GM21423 (cell line): ENCODE data around the gene VTI1A.
A peak's percentile ranks its signal among the peaks of the same experiment; 100 is the strongest.
"Not testable (repeated sequence)": the region's sequence is repeated elsewhere in the genome, so short reads cannot be mapped to it uniquely, and the experiment has no call there.

Experiments
- ATAC-seq: cut with Tn5 transposase; IDR thresholded peaks from one replicate; pipeline ENCODE4 v1.9.1; 2021; ENCODE audit warnings: mild to moderate bottlenecking, moderate library complexity; ENCODE audit not compliant: unreplicated experiment

The VTI1A gene

DNA sequence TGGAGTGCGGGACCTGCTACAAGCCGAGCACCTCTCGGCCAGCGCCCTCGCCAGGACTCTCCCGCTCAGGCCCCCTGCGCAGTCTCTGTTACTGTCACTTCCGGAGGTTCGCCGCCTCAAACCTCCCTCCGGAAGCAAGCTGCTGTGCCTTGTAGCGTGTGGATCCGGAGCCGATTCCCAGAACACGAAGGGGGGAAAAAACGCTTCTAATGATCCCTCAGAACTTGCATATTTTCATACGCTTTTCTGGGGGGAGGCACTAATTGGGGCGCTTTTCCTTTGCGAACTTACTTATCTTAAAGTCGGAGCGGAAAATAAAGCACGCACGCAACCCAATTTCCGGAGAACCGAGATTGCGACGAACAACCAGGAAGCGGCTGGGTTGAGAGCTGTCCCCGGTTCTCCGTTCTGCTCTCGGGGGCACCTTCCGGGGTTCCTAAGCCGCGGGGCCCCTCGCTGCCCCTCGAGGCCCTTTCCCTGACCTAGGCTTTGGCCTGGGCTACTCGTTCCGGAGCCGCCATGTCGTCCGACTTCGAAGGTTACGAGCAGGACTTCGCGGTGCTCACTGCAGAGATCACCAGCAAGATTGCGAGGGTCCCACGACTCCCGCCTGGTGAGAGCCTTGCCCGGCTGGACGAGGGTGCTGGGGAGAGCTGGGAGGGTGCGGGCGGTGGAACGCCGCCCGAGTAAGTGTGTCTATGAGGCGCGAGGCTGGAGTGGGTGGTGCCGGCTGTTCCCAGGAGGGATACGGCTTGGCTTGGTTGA lies at the start of gene VTI1A, which contains the start of gene ZDHHC6:
TSS of gene VTI1A (plus strand) at position 361 of the 765 bp plus-strand sequence. CDS start at position 520, 159 bp downstream.
TSS of gene ZDHHC6 (minus strand) at position 60 of the 765 bp plus-strand sequence. CDS start 1,478 bp downstream, outside the sequence.
- ATAC-seq: peak; percentile 94

GRCh38 chr10:112397592-112397991 lies 49.4 kb upstream of the VTI1A start:
- no peak for ATAC-seq

GRCh38 chr10:112402917-112403316 lies 44.1 kb upstream of the VTI1A start:
- no peak for ATAC-seq

GRCh38 chr10:112404617-112405016 lies 42.4 kb upstream of the VTI1A start:
- no peak for ATAC-seq

- ATAC-seq: not testable (repeated sequence)
Measured at GRCh38 chr10:112406806-112407205, 40.2 kb upstream of the VTI1A start.

GRCh38 chr10:112407696-112408095 lies 39.3 kb upstream of the VTI1A start:
- ATAC-seq: no peak

GRCh38 chr10:112409299-112409698 lies 37.7 kb upstream of the VTI1A start:
- ATAC-seq: no peak

- no peak for ATAC-seq
Measured at GRCh38 chr10:112409755-112410154, 37.3 kb upstream of the VTI1A start.

GRCh38 chr10:112412696-112413095 lies 34.3 kb upstream of the VTI1A start:
- no peak for ATAC-seq

GRCh38 chr10:112421731-112422130 lies 25.3 kb upstream of the VTI1A start:
- no peak for ATAC-seq

DNA sequence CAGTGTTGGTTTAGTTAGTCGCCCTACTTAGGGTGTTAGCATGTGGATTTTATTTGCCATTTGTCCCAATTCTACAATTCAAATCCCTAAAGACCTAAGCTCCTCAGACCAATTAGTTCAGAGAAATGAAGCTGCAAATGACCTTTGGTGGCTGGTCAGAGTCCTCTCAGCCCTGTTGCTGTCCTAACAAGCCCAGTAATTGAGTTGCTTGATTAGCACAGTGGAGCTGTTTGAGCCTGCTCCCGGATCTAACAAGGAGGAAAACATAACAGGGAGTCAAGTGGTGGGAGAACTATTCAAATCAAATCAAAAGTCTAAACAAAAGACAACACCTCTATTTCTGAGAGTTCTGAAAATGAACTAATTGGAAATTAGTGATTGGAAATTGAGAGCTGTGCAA lies 22.4 kb upstream of the VTI1A start:
- no peak for ATAC-seq

DNA sequence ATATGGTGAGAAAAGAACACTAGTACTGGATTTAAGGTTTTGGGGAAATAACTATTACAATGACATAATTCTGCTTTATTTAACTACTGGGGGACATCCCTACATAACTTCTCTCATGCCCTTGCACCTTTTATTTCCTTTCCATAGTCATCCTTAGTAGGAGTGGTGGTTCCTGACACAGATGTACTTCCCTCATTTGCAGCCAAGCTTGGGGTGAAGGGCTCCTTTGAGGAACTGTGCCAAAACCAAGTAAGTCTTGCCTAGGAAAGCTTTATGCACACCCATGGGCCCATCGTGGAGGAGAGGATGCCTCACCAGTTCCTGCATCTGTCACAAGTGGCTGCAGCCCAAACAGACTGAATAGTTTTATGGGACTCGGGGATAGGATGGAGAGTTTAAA lies 20.9 kb upstream of the VTI1A start:
- ATAC-seq: no peak

- ATAC-seq: peak; percentile 45
Measured at GRCh38 chr10:112429147-112429546, 17.9 kb upstream of the VTI1A start.

GRCh38 chr10:112429654-112430230 lies 17.3 kb upstream of the VTI1A start:
- ATAC-seq: no peak

DNA sequence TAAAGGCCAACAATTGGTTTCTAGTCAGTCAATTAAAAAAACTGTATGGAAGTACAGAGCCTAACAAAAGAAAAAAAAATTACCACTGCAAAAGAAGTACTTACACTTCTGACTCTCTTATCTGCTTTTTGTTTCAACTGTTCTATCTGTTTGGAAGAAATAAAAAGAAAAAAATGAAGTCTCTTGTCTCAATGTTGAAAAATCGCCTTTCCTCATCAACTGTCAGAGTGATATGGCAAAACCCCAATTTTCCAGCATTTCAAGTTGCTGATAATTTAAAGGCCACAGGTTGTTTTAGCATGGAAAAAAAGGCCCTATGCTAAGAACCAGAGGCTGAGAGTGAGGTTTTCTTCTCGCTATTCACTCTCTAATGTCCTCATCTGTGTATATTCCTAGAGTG lies 13.9 kb upstream of the VTI1A start:
- ATAC-seq: no peak

GRCh38 chr10:112434988-112435619 lies 11.9 kb upstream of the VTI1A start:
- no peak for ATAC-seq

DNA sequence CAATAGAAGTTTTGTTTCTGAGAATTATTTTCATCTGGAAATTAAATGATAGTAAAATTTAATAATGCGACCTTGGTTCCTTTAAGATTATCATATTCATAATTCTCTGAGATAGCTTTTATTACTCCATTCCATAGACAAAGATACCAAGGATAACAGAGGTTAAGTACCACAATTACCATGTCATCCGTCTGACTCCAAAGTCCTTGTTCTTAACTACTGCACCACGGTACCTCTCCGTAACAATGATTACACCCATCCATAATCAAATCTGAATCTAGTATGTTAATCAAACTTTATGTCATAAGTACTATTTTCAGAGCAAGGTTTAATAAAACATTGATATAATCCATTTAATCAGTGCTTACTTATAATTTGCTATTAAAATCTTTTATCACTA lies 8.7 kb upstream of the VTI1A start:
- no peak for ATAC-seq

DNA sequence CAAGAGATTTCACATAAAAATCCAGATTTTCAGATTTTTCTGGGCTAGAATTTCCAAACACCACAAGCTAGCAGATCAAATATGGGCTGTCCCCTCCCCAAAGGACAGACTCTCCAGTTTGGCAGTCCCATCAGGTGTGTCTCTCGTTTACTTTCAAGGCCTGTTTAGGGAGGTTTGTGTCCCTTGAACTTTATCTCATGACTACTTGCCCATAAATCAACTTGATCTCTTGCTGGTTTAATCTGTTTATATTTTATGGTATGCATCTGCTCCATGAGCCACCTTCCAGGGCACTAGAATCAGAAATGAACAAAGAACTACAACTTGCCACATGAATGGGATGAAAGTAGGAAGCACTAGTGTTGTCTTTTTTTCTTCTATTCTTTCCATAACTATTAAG lies 5.5 kb upstream of the VTI1A start:
- no peak for ATAC-seq

GRCh38 chr10:112442063-112442462 lies 5.0 kb upstream of the VTI1A start:
- ATAC-seq: no peak

DNA sequence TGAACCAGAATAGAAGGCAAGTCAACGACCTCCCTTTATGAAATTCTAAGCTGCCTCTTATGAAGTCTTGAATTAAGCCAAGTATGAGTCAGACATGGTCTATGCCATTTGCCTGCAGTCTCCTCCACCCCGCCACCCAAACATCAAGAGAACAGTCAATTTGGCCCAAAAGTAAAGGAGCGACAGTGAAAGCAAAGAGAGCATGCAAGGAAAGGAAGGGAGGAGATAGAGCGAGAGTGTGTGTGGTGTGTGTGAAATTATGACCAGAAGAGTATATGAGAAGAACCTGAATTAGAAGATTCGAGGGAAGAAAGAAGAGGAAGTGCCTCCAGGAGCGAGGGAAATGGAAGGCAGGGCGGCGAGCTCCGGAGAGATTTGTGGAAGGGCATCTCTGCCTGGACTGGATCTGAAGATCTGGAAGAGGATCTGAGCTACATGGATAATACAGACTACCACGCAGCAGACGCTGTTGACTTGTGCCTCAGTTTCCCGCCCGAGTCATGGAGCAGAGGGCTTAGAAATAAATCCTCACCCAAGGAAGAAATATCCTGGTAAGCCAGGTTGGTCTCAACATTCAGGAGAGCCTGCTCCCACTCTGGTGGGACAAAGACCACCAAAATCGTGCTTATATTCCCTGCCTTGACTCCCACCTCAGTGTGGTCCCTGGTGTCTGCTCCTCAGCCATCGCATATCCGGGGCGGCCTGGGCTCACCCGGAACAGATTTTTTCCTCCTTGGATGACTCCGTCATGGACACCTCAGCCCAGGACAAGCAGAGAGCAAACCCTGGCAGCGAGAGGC lies 760 bp upstream of the VTI1A start:
- no peak for ATAC-seq

GRCh38 chr10:112447620-112447928 lies 559 bp downstream of the VTI1A start:
- ATAC-seq: no peak
